ENCODE data around the gene RAB40C. TPM values are rescaled to one million over a fixed set of nuclear protein-coding genes. Genes with fewer than 3 reads are reported as not detected.

The RAB40C gene
- total RNA-seq, 1 experiment from 2014 or later: 17.7 TPM

GRCh38 chr16:568401-569258 is 21.2 kb upstream of the RAB40C start:
- Mint-ChIP-seq H3K4me1 (ENCODE audit: insufficient read depth, unreplicated experiment) (peaks cover 8% of the 10 kb centered on the region), H3K9me3 (ENCODE audit: unreplicated experiment) (no peaks in the 10 kb centered on the region), H3K36me3 (ENCODE audit: insufficient read depth, unreplicated experiment) (no peaks in the 10 kb centered on the region), H3K27me3 (ENCODE audit: insufficient read depth, unreplicated experiment) (no peaks in the 10 kb centered on the region), H3K4me3 (ENCODE audit: unreplicated experiment) (peak overlapping the region; percentile 72), H3K27ac (ENCODE audit: low read depth, unreplicated experiment) (peak overlapping the region; percentile 79)
- ChIA-PET POLR2A (interaction anchor here (0.7 to 2.3 kb wide), 4 partner anchors 20 to 143 kb away, joined by 3 to 17 read pairs (median 5); partner anchors contain the start of genes CAPN15 and RAB11FIP3), CTCF (interaction anchor here (0.5 to 0.6 kb wide), 2 partner anchors 9 to 183 kb away, joined by 3 read pairs; no protein-coding TSS in a partner anchor)
- no TSS peak for BruUV-seq (replicated peaks)
- TF ChIP-seq CTCF (IDR thresholded peaks at IDR 0.05; ENCODE audit: unreplicated experiment): no peak
- intact Hi-C loops (cut with micrococcal nuclease): no loop called here
- no peak for DNase-seq (ENCODE audit: unreplicated experiment)

- H3K27ac Mint-ChIP-seq (ENCODE audit: low read depth, unreplicated experiment): peak within 1 kb of the TSS; percentile 82
- no peaks in the 10 kb centered on the region for H3K9me3 Mint-ChIP-seq (ENCODE audit: unreplicated experiment)
- DNase-seq (ENCODE audit: unreplicated experiment): peak; percentile 45
- peak within 1 kb of the TSS; percentile 72 for H3K4me3 Mint-ChIP-seq (ENCODE audit: unreplicated experiment)
- H3K36me3 Mint-ChIP-seq (ENCODE audit: insufficient read depth, unreplicated experiment): peaks cover 2% of the 10 kb centered on the region
- no peak for TF ChIP-seq CTCF (IDR thresholded peaks at IDR 0.05; ENCODE audit: unreplicated experiment)
- ChIA-PET POLR2A (interaction anchor here (0.8 to 2.8 kb wide), 7 partner anchors 13 to 52 kb away, joined by 4 to 23 read pairs (median 5); partner anchors contain the start of gene CAPN15), CTCF (no interaction called here)
- H3K4me1 Mint-ChIP-seq (ENCODE audit: insufficient read depth, unreplicated experiment): peaks cover 8% of the 10 kb centered on the region
- BruUV-seq (replicated peaks): no TSS peak
- intact Hi-C loops (cut with micrococcal nuclease): no loop called here
- no peaks in the 10 kb centered on the region for H3K27me3 Mint-ChIP-seq (ENCODE audit: insufficient read depth, unreplicated experiment)
Observed at GRCh38 chr16:569445-570254, 20.2 kb upstream of the RAB40C start, which contains the start of gene PIGQ. PIGQ (plus strand) TSS chr16:569968; CDS start chr16:574075, 4,107 bp downstream.

DNA sequence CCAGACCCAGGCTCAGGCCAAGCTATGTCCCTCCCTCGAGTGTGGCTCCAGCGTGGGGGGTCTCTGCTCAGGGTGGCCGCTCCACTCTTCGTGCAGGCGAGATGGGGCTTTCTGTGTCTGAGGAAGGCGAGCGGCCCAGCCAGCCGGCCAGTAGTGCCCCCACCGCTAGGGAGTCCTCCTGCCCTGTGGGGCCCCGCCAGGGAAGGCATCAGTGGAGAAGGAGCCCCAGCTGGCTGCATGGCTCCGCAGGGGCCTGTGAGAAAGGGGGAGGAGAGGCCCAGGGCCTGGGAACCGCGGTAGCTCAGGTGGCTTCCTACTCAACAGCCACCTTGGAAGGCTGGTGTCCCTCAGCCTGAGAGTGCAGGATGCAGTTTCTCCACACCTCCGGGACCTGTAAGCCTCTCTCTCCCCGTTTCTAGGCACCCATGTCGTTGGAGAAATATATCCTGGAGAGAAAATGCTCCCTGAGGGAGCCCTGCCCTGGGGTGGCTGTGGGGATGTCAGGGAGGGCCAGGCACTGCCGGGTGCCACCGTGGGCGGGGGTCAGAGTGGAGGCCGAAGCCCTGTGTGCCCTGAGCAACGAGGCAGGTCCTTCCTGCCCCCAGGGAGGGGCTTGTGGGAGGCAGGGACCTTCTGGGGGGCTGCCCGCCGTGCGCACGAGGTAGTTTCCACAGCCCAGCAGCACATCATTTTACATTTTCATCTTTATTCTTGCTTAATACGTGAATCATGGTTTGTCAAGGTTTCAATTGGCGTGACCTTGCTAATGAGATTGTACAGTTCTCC is 16.8 kb upstream of the RAB40C start:
- H3K27me3 Mint-ChIP-seq (ENCODE audit: insufficient read depth, unreplicated experiment): no peaks in the 10 kb centered on the region
- H3K4me1 Mint-ChIP-seq (ENCODE audit: insufficient read depth, unreplicated experiment): peaks cover 8% of the 10 kb centered on the region
- no TSS peak for BruUV-seq (replicated peaks)
- CTCF ChIA-PET: interaction anchor here (0.5 kb wide), 1 partner anchor 909 kb away, joined by 3 read pairs; no protein-coding TSS in a partner anchor
- no peak for DNase-seq (ENCODE audit: unreplicated experiment)
- H3K9me3 Mint-ChIP-seq (ENCODE audit: unreplicated experiment): no peaks in the 10 kb centered on the region
- intact Hi-C loops (cut with micrococcal nuclease): no loop called here
- no peak overlapping the region for H3K27ac Mint-ChIP-seq (ENCODE audit: low read depth, unreplicated experiment)
- no peak overlapping the region for H3K4me3 Mint-ChIP-seq (ENCODE audit: unreplicated experiment)
- peaks cover 13% of the 10 kb centered on the region for H3K36me3 Mint-ChIP-seq (ENCODE audit: insufficient read depth, unreplicated experiment)
- no peak for TF ChIP-seq CTCF (IDR thresholded peaks at IDR 0.05; ENCODE audit: unreplicated experiment)
- POLR2A ChIA-PET: no interaction called here

Measured in MCF 10A (cell line).